Erythroblast (primary cell): ENCODE measurements around the gene DLG2.

Experiments
- GATA1 ChIP-seq: IDR thresholded peaks from 2 replicates; pipeline ENCODE4 v1.6.1; 2011; ENCODE audit warnings: low read depth, mild to moderate bottlenecking, control low read depth, low read length, moderate library complexity
- POLR2A ChIP-seq: IDR thresholded peaks from 2 replicates; pipeline ENCODE4 v1.6.1; 2011; ENCODE audit warnings: mild to moderate bottlenecking, low read length

- no peak for TF ChIP-seq POLR2A
- TF ChIP-seq GATA1 = no peak
Measured at GRCh38 chr11:83572581-83573496, 2054.3 kb downstream of the DLG2 start.
